Astrocyte (in vitro differentiated cells and primary cell): Measurements from ENCODE around the gene ANKRD36.
"Not testable (repeated sequence)": the region's sequence is repeated elsewhere in the genome, so short reads cannot be mapped to it uniquely, and the experiment has no call there.

Experiments
- CTCF ChIP-seq: IDR thresholded peaks from 2 replicates; pipeline ENCODE4 v1.5.1; 2011; ENCODE audit warnings: low read depth, mild to moderate bottlenecking, inconsistent platforms, low read length, moderate library complexity; ENCODE audit not compliant: insufficient read depth
- EZH2 ChIP-seq: IDR thresholded peaks from 2 replicates; pipeline ENCODE4 v1.6.1; 2012; ENCODE audit warnings: mild to moderate bottlenecking, low read length, inconsistent platforms; ENCODE audit not compliant: insufficient read depth

- not testable (repeated sequence) for TF ChIP-seq CTCF, EZH2
Measured at GRCh38 chr2:97200887-97201286, 87.9 kb downstream of the ANKRD36 start.
